ENCODE measurements around the gene EFCAB9. TPM values are rescaled to one million over a fixed set of nuclear protein-coding genes. Genes with fewer than 3 reads are reported as not detected.
A peak's percentile ranks its signal among the peaks of the same experiment; 100 is the strongest.

EFCAB9 gene
- total and polyA plus RNA-seq, 2 of the 13 experiments (the other 11 are each of a cell fraction or from before 2014, with no cell fraction given) = not detected

DNA sequence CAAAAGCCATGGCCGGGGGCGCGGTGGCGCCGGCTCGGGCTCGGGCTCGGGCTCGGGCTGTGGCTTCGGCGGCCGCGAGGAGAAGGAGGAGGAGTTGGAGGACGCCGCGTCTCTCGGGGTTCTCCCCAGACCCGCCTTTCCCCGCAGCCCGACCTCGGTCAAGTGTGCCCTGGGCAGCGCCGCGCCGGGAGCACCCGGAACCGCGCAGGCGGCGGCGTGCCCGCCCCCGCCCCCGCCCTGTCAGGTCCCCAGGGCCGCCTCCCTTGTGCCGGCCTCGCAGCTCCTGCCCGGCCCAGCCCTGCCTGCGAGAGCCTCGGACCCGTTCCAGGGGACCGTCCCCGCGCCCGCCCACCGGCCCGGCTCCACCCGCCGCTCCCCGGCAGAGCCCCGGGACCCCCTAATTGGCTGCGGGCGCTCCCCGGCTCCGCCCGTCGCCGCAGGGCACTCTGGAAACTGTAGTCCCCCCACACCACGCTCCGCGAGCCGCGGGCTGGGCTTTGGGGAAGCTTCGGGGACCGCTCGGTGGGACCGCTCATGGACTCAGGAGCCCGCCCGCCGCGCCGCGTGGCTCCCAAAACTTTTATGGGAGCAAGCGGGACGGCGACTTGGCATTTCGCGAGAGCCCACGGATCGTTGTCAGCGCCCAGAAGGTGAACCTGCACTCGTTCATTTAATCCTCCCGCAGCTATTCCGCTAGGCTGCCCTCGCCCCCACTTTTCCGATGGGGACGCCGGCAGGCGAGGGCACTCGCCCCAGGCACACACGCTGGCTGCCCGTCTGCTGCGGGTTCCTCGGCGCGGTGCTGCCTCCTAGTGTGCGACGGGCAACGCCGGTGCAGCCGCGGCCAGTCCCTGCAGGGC lies 5.7 kb upstream of the EFCAB9 start, which contains the start of gene STK10 (continued):
- TF ChIP-seq, protein P1, sequence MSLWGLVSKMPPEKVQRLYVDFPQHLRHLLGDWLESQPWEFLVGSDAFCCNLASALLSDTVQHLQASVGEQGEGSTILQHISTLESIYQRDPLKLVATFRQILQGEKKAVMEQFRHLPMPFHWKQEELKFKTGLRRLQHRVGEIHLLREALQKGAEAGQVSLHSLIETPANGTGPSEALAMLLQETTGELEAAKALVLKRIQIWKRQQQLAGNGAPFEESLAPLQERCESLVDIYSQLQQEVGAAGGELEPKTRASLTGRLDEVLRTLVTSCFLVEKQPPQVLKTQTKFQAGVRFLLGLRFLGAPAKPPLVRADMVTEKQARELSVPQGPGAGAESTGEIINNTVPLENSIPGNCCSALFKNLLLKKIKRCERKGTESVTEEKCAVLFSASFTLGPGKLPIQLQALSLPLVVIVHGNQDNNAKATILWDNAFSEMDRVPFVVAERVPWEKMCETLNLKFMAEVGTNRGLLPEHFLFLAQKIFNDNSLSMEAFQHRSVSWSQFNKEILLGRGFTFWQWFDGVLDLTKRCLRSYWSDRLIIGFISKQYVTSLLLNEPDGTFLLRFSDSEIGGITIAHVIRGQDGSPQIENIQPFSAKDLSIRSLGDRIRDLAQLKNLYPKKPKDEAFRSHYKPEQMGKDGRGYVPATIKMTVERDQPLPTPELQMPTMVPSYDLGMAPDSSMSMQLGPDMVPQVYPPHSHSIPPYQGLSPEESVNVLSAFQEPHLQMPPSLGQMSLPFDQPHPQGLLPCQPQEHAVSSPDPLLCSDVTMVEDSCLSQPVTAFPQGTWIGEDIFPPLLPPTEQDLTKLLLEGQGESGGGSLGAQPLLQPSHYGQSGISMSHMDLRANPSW (CRISPR knock-in tag; IDR thresholded peaks at IDR 0.05; ENCODE audit: borderline replicate concordance) = peak; percentile 82; the same call in 1 of the 2 replicates
- TF ChIP-seq, protein P2, sequence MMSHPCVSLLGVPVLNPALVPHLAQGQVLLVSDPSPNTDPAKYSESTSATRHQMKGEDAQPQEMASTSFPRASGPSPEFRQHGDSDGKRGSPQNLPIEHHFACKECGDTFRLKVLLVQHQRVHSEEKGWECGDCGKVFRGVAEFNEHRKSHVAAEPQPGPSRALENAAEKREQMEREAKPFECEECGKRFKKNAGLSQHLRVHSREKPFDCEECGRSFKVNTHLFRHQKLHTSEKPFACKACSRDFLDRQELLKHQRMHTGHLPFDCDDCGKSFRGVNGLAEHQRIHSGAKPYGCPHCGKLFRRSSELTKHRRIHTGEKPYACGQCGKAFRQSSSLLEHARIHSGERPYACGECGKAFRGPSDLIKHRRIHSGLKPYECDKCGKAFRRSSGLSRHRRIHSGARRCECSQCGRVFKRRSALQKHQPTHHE (CRISPR knock-in tag; IDR thresholded peaks at IDR 0.05; ENCODE audit: borderline replicate concordance) = 0 out of 2 replicates have a peak, but pooled peaks have one; percentile 36
- TF ChIP-seq HDAC1 (CRISPR knock-in tag; IDR thresholded peaks at IDR 0.05) (peak; percentile 80), TARDBP (CRISPR knock-in tag; IDR thresholded peaks at IDR 0.05) (peak; percentile 77), ZNF224 (CRISPR knock-in tag; IDR thresholded peaks at IDR 0.05) (0 out of 2 replicates have a peak, but pooled peaks have one; percentile 67), RELA (CRISPR knock-in tag; IDR thresholded peaks at IDR 0.05) (no peak), ZSCAN20 (CRISPR knock-in tag; IDR thresholded peaks at IDR 0.05; ENCODE audit: borderline replicate concordance) (peak; percentile 40; the same call in 1 of the 2 replicates), ZBTB1 (CRISPR knock-in tag; IDR thresholded peaks at IDR 0.05; ENCODE audit: borderline replicate concordance) (no peak), SRSF4 (IDR thresholded peaks at IDR 0.05; ENCODE audit: low read depth, low read length, poor library complexity, severe bottlenecking) (no peak), SRF (IDR thresholded peaks at IDR 0.05; ENCODE audit: low read depth, low read length) (no peak), SRSF1 (optimal IDR thresholded peaks at IDR 0.05; ENCODE audit: low read depth, low read length) (peak; percentile 98)
- TF ChIP-seq, protein P3, sequence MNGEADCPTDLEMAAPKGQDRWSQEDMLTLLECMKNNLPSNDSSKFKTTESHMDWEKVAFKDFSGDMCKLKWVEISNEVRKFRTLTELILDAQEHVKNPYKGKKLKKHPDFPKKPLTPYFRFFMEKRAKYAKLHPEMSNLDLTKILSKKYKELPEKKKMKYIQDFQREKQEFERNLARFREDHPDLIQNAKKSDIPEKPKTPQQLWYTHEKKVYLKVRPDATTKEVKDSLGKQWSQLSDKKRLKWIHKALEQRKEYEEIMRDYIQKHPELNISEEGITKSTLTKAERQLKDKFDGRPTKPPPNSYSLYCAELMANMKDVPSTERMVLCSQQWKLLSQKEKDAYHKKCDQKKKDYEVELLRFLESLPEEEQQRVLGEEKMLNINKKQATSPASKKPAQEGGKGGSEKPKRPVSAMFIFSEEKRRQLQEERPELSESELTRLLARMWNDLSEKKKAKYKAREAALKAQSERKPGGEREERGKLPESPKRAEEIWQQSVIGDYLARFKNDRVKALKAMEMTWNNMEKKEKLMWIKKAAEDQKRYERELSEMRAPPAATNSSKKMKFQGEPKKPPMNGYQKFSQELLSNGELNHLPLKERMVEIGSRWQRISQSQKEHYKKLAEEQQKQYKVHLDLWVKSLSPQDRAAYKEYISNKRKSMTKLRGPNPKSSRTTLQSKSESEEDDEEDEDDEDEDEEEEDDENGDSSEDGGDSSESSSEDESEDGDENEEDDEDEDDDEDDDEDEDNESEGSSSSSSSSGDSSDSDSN (CRISPR knock-in tag; IDR thresholded peaks at IDR 0.05) = peak; percentile 90
- TF ChIP-seq, protein P4, sequence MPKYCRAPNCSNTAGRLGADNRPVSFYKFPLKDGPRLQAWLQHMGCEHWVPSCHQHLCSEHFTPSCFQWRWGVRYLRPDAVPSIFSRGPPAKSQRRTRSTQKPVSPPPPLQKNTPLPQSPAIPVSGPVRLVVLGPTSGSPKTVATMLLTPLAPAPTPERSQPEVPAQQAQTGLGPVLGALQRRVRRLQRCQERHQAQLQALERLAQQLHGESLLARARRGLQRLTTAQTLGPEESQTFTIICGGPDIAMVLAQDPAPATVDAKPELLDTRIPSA (CRISPR knock-in tag; IDR thresholded peaks at IDR 0.05; ENCODE audit: borderline replicate concordance) = no peak
- TF ChIP-seq, protein P5, sequence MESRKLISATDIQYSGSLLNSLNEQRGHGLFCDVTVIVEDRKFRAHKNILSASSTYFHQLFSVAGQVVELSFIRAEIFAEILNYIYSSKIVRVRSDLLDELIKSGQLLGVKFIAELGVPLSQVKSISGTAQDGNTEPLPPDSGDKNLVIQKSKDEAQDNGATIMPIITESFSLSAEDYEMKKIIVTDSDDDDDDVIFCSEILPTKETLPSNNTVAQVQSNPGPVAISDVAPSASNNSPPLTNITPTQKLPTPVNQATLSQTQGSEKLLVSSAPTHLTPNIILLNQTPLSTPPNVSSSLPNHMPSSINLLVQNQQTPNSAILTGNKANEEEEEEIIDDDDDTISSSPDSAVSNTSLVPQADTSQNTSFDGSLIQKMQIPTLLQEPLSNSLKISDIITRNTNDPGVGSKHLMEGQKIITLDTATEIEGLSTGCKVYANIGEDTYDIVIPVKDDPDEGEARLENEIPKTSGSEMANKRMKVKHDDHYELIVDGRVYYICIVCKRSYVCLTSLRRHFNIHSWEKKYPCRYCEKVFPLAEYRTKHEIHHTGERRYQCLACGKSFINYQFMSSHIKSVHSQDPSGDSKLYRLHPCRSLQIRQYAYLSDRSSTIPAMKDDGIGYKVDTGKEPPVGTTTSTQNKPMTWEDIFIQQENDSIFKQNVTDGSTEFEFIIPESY (CRISPR knock-in tag; IDR thresholded peaks at IDR 0.05) = peak; percentile 71
- TF ChIP-seq, protein P6, sequence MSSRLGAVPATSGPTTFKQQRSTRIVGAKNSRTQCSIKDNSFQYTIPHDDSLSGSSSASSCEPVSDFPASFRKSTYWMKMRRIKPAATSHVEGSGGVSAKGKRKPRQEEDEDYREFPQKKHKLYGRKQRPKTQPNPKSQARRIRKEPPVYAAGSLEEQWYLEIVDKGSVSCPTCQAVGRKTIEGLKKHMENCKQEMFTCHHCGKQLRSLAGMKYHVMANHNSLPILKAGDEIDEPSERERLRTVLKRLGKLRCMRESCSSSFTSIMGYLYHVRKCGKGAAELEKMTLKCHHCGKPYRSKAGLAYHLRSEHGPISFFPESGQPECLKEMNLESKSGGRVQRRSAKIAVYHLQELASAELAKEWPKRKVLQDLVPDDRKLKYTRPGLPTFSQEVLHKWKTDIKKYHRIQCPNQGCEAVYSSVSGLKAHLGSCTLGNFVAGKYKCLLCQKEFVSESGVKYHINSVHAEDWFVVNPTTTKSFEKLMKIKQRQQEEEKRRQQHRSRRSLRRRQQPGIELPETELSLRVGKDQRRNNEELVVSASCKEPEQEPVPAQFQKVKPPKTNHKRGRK (CRISPR knock-in tag; IDR thresholded peaks at IDR 0.05) = peak; percentile 44; the same call in 1 of the 2 replicates
